ENCODE measurements around the gene KCNJ3.

DNA sequence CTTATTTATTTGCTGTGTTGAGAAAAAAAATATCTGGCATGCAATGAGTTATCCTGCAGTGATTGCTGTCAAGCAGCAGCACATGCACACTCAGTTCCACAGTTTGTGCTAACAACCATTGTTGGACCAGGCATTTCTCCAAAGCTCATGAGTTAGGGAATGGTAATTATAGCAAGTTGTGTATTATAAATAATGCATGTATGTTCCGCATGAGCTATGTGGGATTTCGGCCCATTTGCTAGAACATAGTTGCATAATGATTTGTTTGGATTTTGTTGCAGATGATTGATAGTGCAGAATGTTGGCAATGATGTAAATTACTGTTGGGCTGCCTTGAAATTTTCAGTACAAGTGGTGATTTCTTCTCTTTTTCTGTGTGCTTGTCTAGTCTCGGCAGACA lies 10.7 kb downstream of the KCNJ3 start:
- TF ChIP-seq CTCF (conservative IDR thresholded peaks at IDR 0.05; ENCODE audit: low read length), result no peak
- TF ChIP-seq EZH2phosphoT487 (IDR thresholded peaks at IDR 0.05; ENCODE audit: borderline replicate concordance, low read depth, low read length), result no peak
